Measurements from ENCODE around the gene CACNA1I. TPM values are rescaled to one million over a fixed set of nuclear protein-coding genes. Genes with fewer than 3 reads are reported as not detected.

Gene CACNA1I
- total RNA-seq, 4 donors from 2014 or later, result under 0.01 to 0.39 (median 0.33) TPM; not detected in 1

- 80% methylated on average over 12 of the region's 12 CpGs for WGBS
- peaks cover 0 to 8% (median 5%) of the 10 kb centered on the region in 4 donors for H3K4me1 ChIP-seq
- no peaks in the 10 kb centered on the region for H3K9me3 ChIP-seq
- DNase-seq (ENCODE audit: extremely low spot score), result no peak
- intact Hi-C loops (cut with DNase I), result no loop called here
- H3K4me3 ChIP-seq, result no peak overlapping the region
- H3K27me3 ChIP-seq, result peaks cover 0 to 93% (median 10%) of the 10 kb centered on the region in 4 donors
- TF ChIP-seq CTCF (IDR thresholded peaks at IDR 0.05) (no peak), POLR2AphosphoS5 (IDR thresholded peaks at IDR 0.05) (no peak), POLR2A (IDR thresholded peaks at IDR 0.05; ENCODE audit: low read depth) (no peak), EP300 (IDR thresholded peaks at IDR 0.05) (no peak)
- H3K27ac ChIP-seq (replicated peaks in 1 of 4), result no peak overlapping the region
- H3K36me3 ChIP-seq, result no peaks in the 10 kb centered on the region
Measured at GRCh38 chr22:39595622-39596172, 25.1 kb downstream of the CACNA1I start.

- WGBS, result 67% methylated on average over 1 of the region's 6 CpGs
- H3K4me1 ChIP-seq, result peaks cover 0 to 8% (median 5%) of the 10 kb centered on the region in 4 donors
- no peak for TF ChIP-seq EP300 (IDR thresholded peaks at IDR 0.05)
- TF ChIP-seq CTCF (IDR thresholded peaks at IDR 0.05), result no peak
- no peak for TF ChIP-seq POLR2A (IDR thresholded peaks at IDR 0.05; ENCODE audit: low read depth)
- TF ChIP-seq POLR2AphosphoS5 (IDR thresholded peaks at IDR 0.05), result no peak
- no peaks in the 10 kb centered on the region for H3K9me3 ChIP-seq
- no peak overlapping the region for H3K27ac ChIP-seq (replicated peaks in 1 of 4)
- H3K36me3 ChIP-seq, result no peaks in the 10 kb centered on the region
- H3K27me3 ChIP-seq, result peaks cover 0 to 93% (median 10%) of the 10 kb centered on the region in 4 donors
- DNase-seq (ENCODE audit: extremely low spot score), result no peak
- H3K4me3 ChIP-seq, result no peak overlapping the region
- intact Hi-C loops (cut with DNase I), result no loop called here
Measured at GRCh38 chr22:39596601-39597000, 26.0 kb downstream of the CACNA1I start.

- 79% methylated on average over 4 of the region's 8 CpGs for WGBS
- intact Hi-C loops (cut with DNase I), result no loop called here
- H3K27me3 ChIP-seq, result peaks cover 0 to 85% (median 10%) of the 10 kb centered on the region in 4 donors
Measured at GRCh38 chr22:39597236-39597869, 26.8 kb downstream of the CACNA1I start.

GRCh38 chr22:39598017-39598965 lies 27.7 kb downstream of the CACNA1I start:
- H3K4me1 ChIP-seq, result no peaks in the 10 kb centered on the region
- intact Hi-C loops (cut with DNase I), result no loop called here
- WGBS, result 43% methylated on average over 18 of the region's 36 CpGs
- H3K36me3 ChIP-seq, result no peaks in the 10 kb centered on the region
- peaks cover 0 to 12% (median 9%) of the 10 kb centered on the region in 4 donors for H3K9me3 ChIP-seq
- no peak for TF ChIP-seq POLR2A (IDR thresholded peaks at IDR 0.05; ENCODE audit: low read depth)
- TF ChIP-seq EP300 (IDR thresholded peaks at IDR 0.05), result no peak
- TF ChIP-seq POLR2AphosphoS5 (IDR thresholded peaks at IDR 0.05), result no peak
- TF ChIP-seq CTCF (IDR thresholded peaks at IDR 0.05), result no peak
- DNase-seq (ENCODE audit: extremely low spot score), result no peak
- H3K27ac ChIP-seq (replicated peaks in 1 of 4), result no peak overlapping the region
- peaks cover 0 to 81% (median 10%) of the 10 kb centered on the region in 4 donors for H3K27me3 ChIP-seq
- H3K4me3 ChIP-seq, result no peak overlapping the region

More at GRCh38 chr22:39597236-39597869, 26.8 kb downstream of the CACNA1I start:
- TF ChIP-seq POLR2AphosphoS5 (IDR thresholded peaks at IDR 0.05), result no peak
- TF ChIP-seq EP300 (IDR thresholded peaks at IDR 0.05), result no peak
- TF ChIP-seq CTCF (IDR thresholded peaks at IDR 0.05), result no peak
- TF ChIP-seq POLR2A (IDR thresholded peaks at IDR 0.05; ENCODE audit: low read depth), result no peak
- Histone ChIP-seq H3K4me3 (no peak overlapping the region), H3K4me1 (peaks cover 0 to 7% (median 3%) of the 10 kb centered on the region in 4 donors), H3K36me3 (no peaks in the 10 kb centered on the region), H3K27ac (replicated peaks in 1 of 4) (no peak overlapping the region), H3K9me3 (peaks cover 0 to 2% (median under 1%) of the 10 kb centered on the region in 4 donors)
- no peak for DNase-seq (ENCODE audit: extremely low spot score)

All from esophagus muscularis mucosa (tissue), 4 donors.